NCI-H226 (cell line): ENCODE measurements around the gene TBX15.

ENCODE experiments used
- DNase-seq: peaks from one replicate; pipeline ENCODE4 v3.0.0-alpha.2; 2015

Gene TBX15

GRCh38 chr1:119001181-119002027 lies 13.3 kb upstream of the TBX15 start:
- no peak for DNase-seq

GRCh38 chr1:119000371-119001180 lies 12.4 kb upstream of the TBX15 start:
- no peak for DNase-seq

- DNase-seq = no peak
Observed at GRCh38 chr1:118999348-119000071, 11.4 kb upstream of the TBX15 start.

- DNase-seq = no peak
Observed at GRCh38 chr1:118998171-118998570, 10.0 kb upstream of the TBX15 start.

- DNase-seq = no peak
Observed at GRCh38 chr1:118997225-118997624, 9.1 kb upstream of the TBX15 start.

GRCh38 chr1:118995312-118996016 lies 7.3 kb upstream of the TBX15 start:
- DNase-seq = no peak

- DNase-seq = no peak
Observed at GRCh38 chr1:118993700-118994026, 5.5 kb upstream of the TBX15 start.

GRCh38 chr1:118992868-118993699 lies 4.9 kb upstream of the TBX15 start:
- DNase-seq = no peak

- DNase-seq = no peak
Observed at GRCh38 chr1:118992237-118992825, 4.2 kb upstream of the TBX15 start.

GRCh38 chr1:118991448-118991847 lies 3.3 kb upstream of the TBX15 start:
- DNase-seq = no peak

- no peak for DNase-seq
Observed at GRCh38 chr1:118990513-118991152, 2.5 kb upstream of the TBX15 start.

GRCh38 chr1:118989878-118990378 lies 1.8 kb upstream of the TBX15 start:
- DNase-seq = no peak

GRCh38 chr1:118989006-118989815 lies 1.1 kb upstream of the TBX15 start:
- DNase-seq = no peak

GRCh38 chr1:118987468-118988185 lies 516 bp downstream of the TBX15 start:
- DNase-seq = no peak

GRCh38 chr1:118986555-118987467 lies 1.3 kb downstream of the TBX15 start:
- DNase-seq = no peak

- DNase-seq = no peak
Observed at GRCh38 chr1:118985640-118986554, 2.2 kb downstream of the TBX15 start.
